Activated effector memory CD4-positive, alpha-beta T cell treated with anti-CD3 and anti-CD28 coated beads, Interleukin-2, amount 50 U/mL, for 16 hours (primary cell): ENCODE results near the gene PTPRO.

Source experiments
- DNase-seq: peaks from one replicate; pipeline ENCODE4 v3.0.0-alpha.2; 2020

The PTPRO gene

DNA sequence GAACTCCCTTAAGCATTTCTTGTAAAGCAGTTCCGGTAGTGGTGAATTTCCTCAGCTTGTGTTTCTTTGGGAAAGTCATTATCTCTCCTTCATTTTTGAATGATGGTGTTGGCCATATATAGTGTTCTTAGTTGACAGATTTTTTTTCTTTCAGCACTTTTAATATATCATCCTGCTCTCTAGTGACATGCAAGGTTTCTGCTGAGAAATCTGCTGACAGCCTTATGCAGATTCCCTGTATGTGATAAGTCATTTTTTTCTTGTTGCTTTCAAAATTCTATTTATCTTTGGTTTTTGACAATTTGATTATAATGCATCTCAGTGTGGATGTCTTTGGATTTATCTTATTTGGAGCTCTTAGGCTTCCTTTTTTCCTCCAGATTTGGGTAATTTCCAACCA, 135.7 kb downstream of the PTPRO start:
- DNase-seq = no peak

DNA sequence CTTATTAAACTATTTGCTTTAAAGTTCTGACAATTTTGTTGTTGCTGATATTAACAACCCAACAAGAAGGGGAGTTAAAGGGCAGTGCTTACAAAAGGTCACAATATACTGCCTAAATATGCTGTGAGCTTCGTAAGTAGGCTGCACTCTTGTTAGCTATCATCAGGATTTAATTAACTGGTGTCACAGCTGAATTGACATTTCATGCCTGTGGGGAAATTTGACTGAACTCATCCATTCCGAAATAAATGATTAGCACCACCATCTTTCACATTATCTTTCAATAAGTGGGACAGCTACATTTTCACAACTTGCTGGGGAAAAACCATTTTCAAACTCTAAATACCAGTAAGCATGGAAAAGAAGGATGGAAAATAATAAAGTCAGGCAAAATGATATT, 146.6 kb downstream of the PTPRO start:
- no peak for DNase-seq

GRCh38 chr12:15469356-15469755, 147.0 kb downstream of the PTPRO start:
- DNase-seq = no peak

GRCh38 chr12:15472036-15472435, 149.7 kb downstream of the PTPRO start:
- no peak for DNase-seq

- DNase-seq = no peak
These were observed 152.5 kb downstream of the PTPRO start for GRCh38 chr12:15474766-15475165.

- no peak for DNase-seq
These were observed 155.5 kb downstream of the PTPRO start for GRCh38 chr12:15477761-15478160.

- no peak for DNase-seq
These were observed 159.5 kb downstream of the PTPRO start for GRCh38 chr12:15481846-15482245.

DNA sequence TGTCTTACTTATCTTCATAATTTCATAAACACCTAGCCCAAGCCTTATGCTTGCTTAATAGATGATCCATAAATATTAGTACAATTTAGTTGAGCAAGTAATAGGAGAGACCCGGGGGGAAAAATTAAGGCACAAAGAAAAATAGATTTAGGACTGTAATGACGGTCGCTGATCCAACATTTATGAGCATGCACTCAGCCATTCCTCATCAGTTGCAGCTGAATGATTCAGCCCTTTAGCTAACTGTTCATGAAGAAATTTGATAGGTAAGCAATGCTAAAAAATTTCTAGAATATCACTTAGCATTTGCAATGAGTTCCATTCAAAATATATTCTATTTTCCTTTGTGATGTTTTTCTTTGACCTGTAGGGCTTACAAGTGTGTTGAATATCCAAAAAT, 163.2 kb downstream of the PTPRO start:
- DNase-seq = no peak

DNA sequence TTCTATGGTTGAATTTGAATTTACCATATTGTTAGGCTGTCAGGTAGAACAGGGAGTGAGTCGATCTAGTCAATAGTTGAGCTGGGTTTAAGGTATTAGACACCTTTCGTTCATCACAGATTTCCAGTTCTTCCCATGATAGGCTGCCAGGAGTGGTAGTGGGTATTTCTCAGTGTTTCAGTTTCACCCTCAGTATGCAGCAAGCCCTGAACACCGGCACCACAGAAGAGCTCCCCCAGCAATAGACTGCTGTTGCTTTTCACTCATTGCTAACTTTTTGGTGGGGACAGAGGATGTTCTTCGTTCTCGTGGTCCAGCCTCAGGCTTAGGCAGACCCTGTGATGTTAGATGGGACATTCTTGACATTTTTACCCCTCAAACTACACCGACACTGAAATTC, 164.6 kb downstream of the PTPRO start:
- DNase-seq = no peak

DNA sequence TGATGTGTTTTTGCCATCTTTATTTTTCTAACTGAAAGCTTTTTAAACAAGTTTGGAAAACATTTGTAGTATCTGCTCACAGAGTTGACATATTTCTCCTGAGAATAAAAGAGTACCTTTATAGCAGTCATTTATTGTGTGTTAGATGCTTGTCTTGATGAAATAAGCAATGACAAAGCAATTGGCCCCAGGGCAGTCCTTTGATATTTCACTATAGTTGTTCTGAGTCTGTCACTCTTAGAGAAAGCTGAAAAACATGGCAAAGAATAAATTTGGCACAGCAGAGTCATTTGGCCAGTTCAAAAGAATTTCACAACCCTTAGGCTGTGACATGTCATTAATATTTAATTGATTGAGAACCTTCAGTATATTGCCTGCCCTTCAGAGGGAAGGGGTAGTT, 166.2 kb downstream of the PTPRO start:
- no peak for DNase-seq

DNA sequence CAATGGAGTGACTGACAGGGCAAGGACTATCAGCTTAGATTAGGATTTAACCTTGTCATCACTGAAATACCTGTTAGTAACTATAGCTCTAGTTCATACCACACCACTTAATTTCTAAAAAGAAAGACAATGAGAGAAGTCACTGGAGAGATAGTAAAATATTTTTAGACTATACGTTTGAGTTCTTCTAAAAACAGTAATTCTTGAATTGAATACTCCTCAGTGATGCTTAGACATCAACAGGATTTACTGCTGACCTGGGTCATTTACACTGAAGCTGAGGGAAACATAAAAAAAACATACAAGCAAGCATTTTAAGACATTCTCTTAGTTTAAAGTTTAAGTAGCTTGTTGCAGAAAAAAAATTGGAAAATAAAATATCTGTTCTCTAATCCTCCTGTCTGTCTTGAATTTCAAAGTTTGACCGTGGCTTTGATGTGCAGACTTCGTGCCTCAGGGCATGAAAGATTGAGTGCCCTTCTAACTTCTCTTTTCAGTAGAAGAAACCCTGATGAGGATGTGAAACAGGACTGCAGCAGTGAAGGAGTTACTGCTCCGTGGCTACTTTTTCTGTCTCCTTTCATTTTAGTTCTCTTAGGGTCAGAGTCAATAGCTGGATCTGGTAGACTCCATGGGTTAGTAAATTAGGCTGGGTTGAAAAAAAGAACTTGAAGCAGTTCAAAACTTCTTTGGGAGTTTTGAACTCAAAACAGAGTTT, 172.2 kb downstream of the PTPRO start:
- DNase-seq = no peak

- no peak for DNase-seq
These were observed 173.4 kb downstream of the PTPRO start for GRCh38 chr12:15495746-15496145.

GRCh38 chr12:15496738-15497137, 174.4 kb downstream of the PTPRO start:
- DNase-seq = no peak

- DNase-seq = no peak
These were observed 175.5 kb downstream of the PTPRO start for GRCh38 chr12:15497671-15498292.

DNA sequence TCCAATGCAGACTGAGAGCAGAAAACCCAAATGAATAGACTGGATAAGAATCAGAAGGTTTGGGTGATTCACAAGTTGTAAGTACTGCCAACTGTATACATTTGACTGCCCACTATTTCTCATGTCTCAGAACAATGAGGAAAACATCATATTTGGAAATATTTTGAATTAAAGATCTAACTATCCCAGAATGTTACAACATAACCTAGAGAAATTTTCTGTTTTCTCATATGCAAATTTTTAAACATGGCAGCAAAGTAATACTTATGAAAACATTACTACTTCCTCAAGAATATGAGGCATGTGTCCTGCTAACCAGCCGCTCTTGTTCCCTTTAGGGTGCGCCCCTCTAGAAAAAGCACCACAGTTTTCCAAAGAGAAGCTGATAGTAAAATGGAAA, 179.9 kb downstream of the PTPRO start:
- DNase-seq = no peak

- DNase-seq = no peak
These were observed 183.3 kb downstream of the PTPRO start for GRCh38 chr12:15505616-15506015.

- no peak for DNase-seq
These were observed 192.7 kb downstream of the PTPRO start for GRCh38 chr12:15515010-15515409.

DNA sequence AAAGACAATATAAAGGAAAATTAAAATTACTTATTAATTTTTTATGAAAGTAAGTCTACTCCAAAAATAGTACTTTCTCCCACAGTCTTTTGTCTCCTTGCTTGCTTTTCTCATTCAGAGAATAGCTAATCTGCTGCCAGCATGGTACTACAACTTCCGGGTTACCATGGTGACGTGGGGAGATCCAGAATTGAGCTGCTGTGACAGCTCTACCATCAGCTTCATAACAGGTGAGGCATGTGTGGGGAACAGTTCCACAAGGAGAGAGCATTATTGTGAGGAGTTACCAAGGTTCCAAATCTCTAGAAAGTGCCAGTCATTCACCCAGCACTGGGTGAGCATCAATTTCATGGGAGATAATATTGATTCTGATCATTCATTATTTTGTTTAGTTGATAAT, 197.8 kb downstream of the PTPRO start:
- DNase-seq = no peak

DNA sequence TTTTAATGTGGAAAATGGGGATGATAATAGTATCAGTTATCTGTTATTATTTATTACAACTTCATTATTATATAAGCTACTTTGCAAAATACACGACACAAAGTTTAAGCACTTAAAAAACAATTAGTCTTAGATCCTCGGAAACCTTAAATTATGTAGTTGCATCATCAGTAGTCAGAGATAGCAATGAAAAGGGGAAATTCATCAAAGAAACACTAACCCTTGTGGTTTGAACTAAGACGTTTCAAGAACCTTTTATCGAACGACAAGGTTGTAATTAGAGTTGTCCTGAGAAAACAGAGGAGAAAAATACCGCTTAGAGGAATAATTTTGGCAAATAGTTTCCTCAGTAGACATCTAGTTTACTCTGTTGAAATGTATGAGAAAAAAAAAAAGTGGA, 198.5 kb downstream of the PTPRO start:
- no peak for DNase-seq

DNA sequence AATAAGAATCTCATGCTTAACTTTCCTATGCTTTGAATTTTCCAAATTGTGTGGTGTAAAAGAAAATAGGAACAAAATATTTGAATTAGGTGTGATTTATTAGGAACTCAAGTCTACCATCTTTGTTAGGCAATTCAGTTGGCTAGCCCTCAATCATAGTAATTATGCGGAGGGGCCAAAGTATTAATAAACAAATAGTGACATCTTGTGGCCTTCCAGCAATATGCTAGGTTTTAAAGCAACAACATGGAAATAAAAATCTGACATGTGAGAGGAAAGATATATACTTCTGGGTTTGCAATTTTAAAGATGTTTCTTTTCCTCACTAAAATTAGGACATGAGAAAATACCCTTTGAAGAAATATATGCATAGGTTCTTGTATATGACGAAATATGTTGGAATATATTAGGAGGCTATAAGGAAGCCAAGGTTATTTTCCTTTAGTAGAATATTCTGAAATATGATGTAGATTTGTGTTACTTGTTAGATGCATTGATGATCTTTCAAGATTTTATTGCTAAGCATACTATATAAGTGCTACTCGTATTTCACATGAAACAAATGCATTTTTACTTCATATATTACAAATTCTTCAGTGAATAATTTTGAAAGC, 200.4 kb downstream of the PTPRO start:
- no peak for DNase-seq

DNA sequence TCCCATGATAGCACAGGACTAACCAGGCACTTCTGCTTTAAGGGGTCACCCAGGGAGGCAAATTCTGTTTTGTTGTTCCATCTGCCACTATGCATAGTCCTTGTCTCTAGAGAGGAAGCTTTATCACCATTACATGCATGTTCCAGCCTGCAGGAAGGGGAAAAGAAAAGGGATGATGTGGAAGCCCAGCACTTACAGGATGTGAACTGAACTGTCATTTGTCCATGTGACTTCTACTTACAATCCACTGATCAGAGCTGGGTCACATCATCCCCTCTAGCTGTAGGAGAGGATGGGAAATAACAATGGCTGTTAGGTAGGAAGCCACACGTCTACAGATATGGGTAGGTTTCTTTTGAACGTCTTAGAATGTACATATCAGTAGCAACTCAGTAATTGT, 203.1 kb downstream of the PTPRO start:
- DNase-seq = no peak

- DNase-seq = no peak
These were observed 203.7 kb downstream of the PTPRO start for GRCh38 chr12:15526033-15526432.

GRCh38 chr12:15527201-15528080, 205.1 kb downstream of the PTPRO start:
- no peak for DNase-seq

DNA sequence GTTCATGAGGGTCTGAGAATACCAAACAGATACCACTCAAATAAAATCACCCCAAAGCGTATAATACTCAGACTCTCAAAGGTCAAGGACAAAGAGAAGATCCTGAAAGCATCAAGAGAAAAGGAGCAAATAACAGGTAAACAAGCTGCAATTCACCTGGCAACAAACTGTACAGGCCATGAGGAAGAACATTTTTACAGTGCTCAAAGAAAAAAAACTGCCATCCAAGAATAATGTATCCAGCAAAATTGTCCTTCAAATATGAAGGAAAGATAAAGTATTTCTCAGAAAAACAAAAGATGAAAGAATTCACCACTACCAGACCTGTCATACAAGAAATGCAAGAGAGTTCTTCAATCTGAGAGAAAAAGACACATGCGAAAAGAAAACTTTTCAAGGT, 206.4 kb downstream of the PTPRO start:
- DNase-seq = no peak
